ENCODE results near the gene MPP1. TPM values are rescaled to one million over a fixed set of nuclear protein-coding genes. Genes with fewer than 3 reads are reported as not detected.

The MPP1 gene
- total and polyA plus RNA-seq, 9 of the 15 experiments (the other 6 are each of a cell fraction or from before 2014, with no cell fraction given) = 227 to 395 (median 283) TPM

DNA sequence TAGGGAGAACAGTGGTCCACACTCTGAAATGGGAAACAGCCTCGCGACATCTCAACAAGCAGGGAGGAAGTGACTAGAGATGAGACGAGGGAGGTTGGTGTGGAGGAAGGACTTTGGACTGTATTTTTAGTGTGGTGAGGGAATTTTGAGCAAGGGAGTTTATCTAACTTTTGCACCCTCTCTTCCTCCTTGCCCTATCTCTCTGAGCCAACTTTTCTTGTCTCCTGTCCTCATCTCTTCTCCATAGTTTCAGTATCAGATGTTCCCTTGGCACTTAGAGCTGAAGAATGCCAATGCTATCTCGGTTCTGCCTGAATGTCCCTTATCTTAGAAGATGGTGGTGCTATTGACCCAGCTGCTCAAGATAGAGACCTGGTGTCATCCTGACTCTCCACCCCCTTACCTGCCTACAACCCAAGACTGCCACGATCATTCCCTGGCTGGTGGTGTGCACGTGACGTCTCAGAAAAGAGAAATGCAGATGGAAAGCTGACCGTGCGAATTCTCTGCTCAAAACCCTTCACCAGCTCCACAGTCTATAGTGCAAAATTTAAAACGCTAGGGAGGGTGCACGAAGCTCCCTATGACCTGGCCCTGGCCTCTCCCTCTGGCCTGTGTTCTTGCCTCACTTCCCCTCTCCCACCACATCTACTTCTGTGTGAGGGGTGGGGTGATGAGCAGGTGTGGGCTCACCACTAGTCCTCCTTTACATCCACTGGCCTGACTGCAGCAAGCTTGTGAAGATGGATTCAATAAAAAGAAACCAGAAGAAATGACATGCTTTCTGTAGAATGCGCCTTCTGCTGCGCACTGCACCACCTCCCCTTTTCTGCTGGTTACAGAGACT, 20.9 kb downstream of the MPP1 start:
- Histone ChIP-seq H3K4me1 (replicated peaks in 1 of 2; ENCODE audit: control insufficient read depth in 2 of 2, insufficient read depth in 2 of 2, low read length in 2 of 2) (peaks cover 26 to 40% of the 10 kb centered on the region in 2 experiments), H4K20me1 (replicated peaks; ENCODE audit: control insufficient read depth, insufficient read depth, low read length) (peaks cover 4% of the 10 kb centered on the region), H3K9ac (ENCODE audit: insufficient read depth in 1 of 2, low read depth in 2 of 2, low read length in 2 of 2) (peak overlapping the region in 1 of 2 experiments; percentile 49; a peak in 3 of 4 replicates), H3K27ac (ENCODE audit: extremely low read depth, low read depth, low read length) (peak overlapping the region; percentile 54), H3K36me3 (ENCODE audit: control insufficient read depth, insufficient read depth, low read length) (peaks cover 95% of the 10 kb centered on the region), H3K4me3 (no peak overlapping the region), H2AFZ (ENCODE audit: low read depth, low read length) (no peak overlapping the region), H3K4me2 (ENCODE audit: insufficient read depth, low read length) (peak overlapping the region; percentile 45), H3K9me3 (replicated peaks; ENCODE audit: control insufficient read depth, insufficient read depth, low read depth, low read length) (no peaks in the 10 kb centered on the region), H3K27me3 (ENCODE audit: control insufficient read depth in 2 of 2, insufficient read depth in 2 of 2, low read length in 2 of 2) (no peaks in the 10 kb centered on the region), H3K79me2 (ENCODE audit: control insufficient read depth, insufficient read depth, low read length) (peaks cover 74% of the 10 kb centered on the region), H3K9me1 (ENCODE audit: control insufficient read depth, insufficient read depth, low read length) (peaks cover 4% of the 10 kb centered on the region)
- DNase-seq (ENCODE audit: extremely low read depth in 1 of 4, low spot score in 3 of 4) (peak in 2 of 4 experiments; percentile 37 to 53), ATAC-seq (peak; percentile 40), FAIRE-seq (peak; percentile 48)
- in situ Hi-C loops (cut with MboI) (no loop called here), intact Hi-C loops (cut with micrococcal nuclease) (loop anchor here (2.0 kb wide), 1 partner anchor 14 kb away; no protein-coding TSS in a partner anchor)
- BruUV-seq (replicated peaks) = no TSS peak
- POLR2A ChIA-PET = interaction anchor here (0.8 to 4.1 kb wide), 7 partner anchors 10 to 54 kb away, joined by 3 to 38 read pairs (median 5); no protein-coding TSS in a partner anchor
- CTCF ChIA-PET (ENCODE audit: low intra/inter-chr PET ratio) = no interaction called here
- 23% methylated on average over 10 of the region's 13 CpGs for WGBS (ENCODE audit: insufficient coverage, low coverage, missing lambda C conversion rate)
- TF ChIP-seq MXI1 (IDR thresholded peaks at IDR 0.05; ENCODE audit: low read depth, low read length) (no peak), FOXA3 (CRISPR knock-in tag; conservative IDR thresholded peaks at IDR 0.05 in 1 of 2, IDR thresholded peaks at IDR 0.05 in 1 of 2) (peak; percentile 54 to 82; a peak in 2 of 4 replicates), ELF4 (CRISPR knock-in tag; IDR thresholded peaks at IDR 0.05) (no peak), FOXJ3 (CRISPR knock-in tag; IDR thresholded peaks at IDR 0.05) (no peak), EZH2 (IDR thresholded peaks at IDR 0.05; ENCODE audit: borderline replicate concordance, low read depth, low read length) (no peak), KLF16 (IDR thresholded peaks at IDR 0.05) (peak; percentile 50; the same call in 1 of the 2 replicates), SREBF1 (IDR thresholded peaks at IDR 0.05; ENCODE audit: borderline replicate concordance, low read depth, low read length) (no peak), NCOA1 (IDR thresholded peaks at IDR 0.05; ENCODE audit: low read depth) (no peak), SMAD2 (IDR thresholded peaks at IDR 0.05; ENCODE audit: low read depth, low read length) (no peak), MEF2D (tag; conservative IDR thresholded peaks at IDR 0.05; ENCODE audit: low read depth) (no peak; the same call in 1 of the 2 replicates), ZNF146 (CRISPR knock-in tag; IDR thresholded peaks at IDR 0.05; ENCODE audit: unreplicated experiment) (no peak), NRF1 (conservative IDR thresholded peaks at IDR 0.05 in 1 of 2, IDR thresholded peaks at IDR 0.05 in 1 of 2) (no peak), BRD9 (IDR thresholded peaks at IDR 0.05; ENCODE audit: low read depth, partially characterized antibody) (no peak), LARP7 (IDR thresholded peaks at IDR 0.05) (no peak), HES1 (IDR thresholded peaks at IDR 0.05; ENCODE audit: low read depth) (no peak), NCOR1 (IDR thresholded peaks at IDR 0.05) (peak; percentile 59; the same call in 1 of the 2 replicates), ZHX1 (conservative IDR thresholded peaks at IDR 0.05; ENCODE audit: low read length) (no peak), ZC3H11A (IDR thresholded peaks at IDR 0.05; ENCODE audit: low read depth, low read length) (no peak)
- TF ChIP-seq, protein P1, sequence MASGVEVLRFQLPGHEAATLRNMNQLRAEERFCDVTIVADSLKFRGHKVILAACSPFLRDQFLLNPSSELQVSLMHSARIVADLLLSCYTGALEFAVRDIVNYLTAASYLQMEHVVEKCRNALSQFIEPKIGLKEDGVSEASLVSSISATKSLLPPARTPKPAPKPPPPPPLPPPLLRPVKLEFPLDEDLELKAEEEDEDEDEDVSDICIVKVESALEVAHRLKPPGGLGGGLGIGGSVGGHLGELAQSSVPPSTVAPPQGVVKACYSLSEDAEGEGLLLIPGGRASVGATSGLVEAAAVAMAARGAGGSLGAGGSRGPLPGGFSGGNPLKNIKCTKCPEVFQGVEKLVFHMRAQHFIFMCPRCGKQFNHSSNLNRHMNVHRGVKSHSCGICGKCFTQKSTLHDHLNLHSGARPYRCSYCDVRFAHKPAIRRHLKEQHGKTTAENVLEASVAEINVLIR (CRISPR knock-in tag; IDR thresholded peaks at IDR 0.05) = no peak
